H1 (cell line): ENCODE measurements around the gene LMX1A.

Experiments used
- BACH1 ChIP-seq: IDR thresholded peaks from 2 replicates; pipeline ENCODE4 v1.6.1; 2012; ENCODE audit warnings: low read length, improper control_type of control experiment
- CEBPB ChIP-seq: IDR thresholded peaks from 2 replicates; pipeline ENCODE4 v1.6.1; 2012; ENCODE audit warnings: low read depth, low read length
- CHD1 ChIP-seq: IDR thresholded peaks from 2 replicates; pipeline ENCODE4 v1.6.1; 2012; ENCODE audit warnings: low read depth, low read length, improper control_type of control experiment
- CTCF ChIP-seq, 3 experiments: IDR thresholded peaks; 1 replicate in 2 of 3; 2 replicates in 1 of 3; pipeline versions ENCODE4 v1.5.1 to v1.6.1; 2011; ENCODE audit warnings: low read length in 3 of 3, mild to moderate bottlenecking in 3 of 3, inconsistent platforms in 2 of 3, low read depth in 1 of 3, moderate library complexity in 1 of 3; ENCODE audit not compliant: insufficient read depth in 1 of 3; ENCODE audit errors: control extremely low read depth in 1 of 3
- EGR1 ChIP-seq: IDR thresholded peaks from 2 replicates; pipeline ENCODE4 v1.6.1; 2011; ENCODE audit warnings: low read depth, low read length, borderline replicate concordance
- EP300 ChIP-seq, 2 experiments: IDR thresholded peaks; 1 replicate in 1 of 2; 2 replicates in 1 of 2; pipeline ENCODE4 v1.6.1; 2011 to 2012; ENCODE audit warnings: low read depth in 2 of 2, low read length in 2 of 2, mild to moderate bottlenecking in 2 of 2, borderline replicate concordance in 1 of 2, inconsistent platforms in 1 of 2, moderate library complexity in 1 of 2
- EZH2 ChIP-seq: fragments of 200-600 bp; sonication (generic); IDR thresholded peaks from 2 replicates; pipeline ENCODE4 v1.7.1; 2012; ENCODE audit warnings: low read depth, mild to moderate bottlenecking, moderate library complexity, low read length, inconsistent platforms; ENCODE audit not compliant: severe bottlenecking
- GABPA ChIP-seq: IDR thresholded peaks from 2 replicates; pipeline ENCODE4 v1.6.1; 2011; ENCODE audit warnings: mild to moderate bottlenecking, low read length, moderate library complexity, borderline replicate concordance; ENCODE audit not compliant: insufficient read depth
- MAX ChIP-seq: IDR thresholded peaks from 2 replicates; pipeline ENCODE4 v1.6.1; 2012; ENCODE audit warnings: inconsistent platforms
- POLR2AphosphoS5 ChIP-seq: IDR thresholded peaks from 2 replicates; pipeline ENCODE4 v1.6.1; 2011; ENCODE audit warnings: low read depth, low read length
- RAD21 ChIP-seq, 2 experiments: IDR thresholded peaks in 1 of 2; conservative IDR thresholded peaks in 1 of 2; 2 replicates each; pipeline ENCODE4 v1.6.1; 2011; ENCODE audit warnings: low read depth in 2 of 2, low read length in 2 of 2, improper control_type of control experiment in 1 of 2, inconsistent platforms in 1 of 2, mild to moderate bottlenecking in 1 of 2, moderate library complexity in 1 of 2
- TAF1 ChIP-seq: IDR thresholded peaks from 2 replicates; pipeline ENCODE4 v1.6.1; 2011; ENCODE audit warnings: mild to moderate bottlenecking, low read depth, low read length
- USF2 ChIP-seq: IDR thresholded peaks from 2 replicates; pipeline ENCODE4 v1.6.1; 2011; ENCODE audit warnings: low read length, improper control_type of control experiment
- YY1 ChIP-seq: IDR thresholded peaks from 2 replicates; pipeline ENCODE4 v1.6.1; 2011; ENCODE audit warnings: low read depth, mild to moderate bottlenecking, low read length

GRCh38 chr1:165222580-165222979 lies 133.9 kb downstream of the LMX1A start:
- no peak for TF ChIP-seq YY1
- TF ChIP-seq CTCF (IDR thresholded peaks at IDR 0.05; ENCODE audit: control extremely low read depth in 1 of 3, insufficient read depth in 1 of 3, low read depth in 1 of 3, low read length in 3 of 3), result no peak
- TF ChIP-seq EGR1, result no peak
- no peak for TF ChIP-seq CEBPB
- TF ChIP-seq GABPA, result no peak
- no peak for TF ChIP-seq BACH1
- TF ChIP-seq USF2, result no peak
- no peak for TF ChIP-seq TAF1
- TF ChIP-seq CHD1, result no peak
- TF ChIP-seq MAX, result no peak
- no peak for TF ChIP-seq RAD21 (IDR thresholded peaks at IDR 0.05 in 1 of 2, conservative IDR thresholded peaks at IDR 0.05 in 1 of 2; ENCODE audit: low read depth in 2 of 2, low read length in 2 of 2)
- TF ChIP-seq EZH2, result no peak
- no peak for TF ChIP-seq POLR2AphosphoS5
- no peak for TF ChIP-seq EP300 (IDR thresholded peaks at IDR 0.05; ENCODE audit: borderline replicate concordance in 1 of 2, low read depth in 2 of 2, low read length in 2 of 2)
